GM12872 (cell line): ENCODE data around the gene NAT10.

Source experiments
- CTCF ChIP-seq: IDR thresholded peaks from 3 replicates; pipeline ENCODE4 v1.5.1; 2011; ENCODE audit warnings: low read depth, mild to moderate bottlenecking, low read length, moderate library complexity; ENCODE audit not compliant: insufficient read depth

NAT10 gene

DNA sequence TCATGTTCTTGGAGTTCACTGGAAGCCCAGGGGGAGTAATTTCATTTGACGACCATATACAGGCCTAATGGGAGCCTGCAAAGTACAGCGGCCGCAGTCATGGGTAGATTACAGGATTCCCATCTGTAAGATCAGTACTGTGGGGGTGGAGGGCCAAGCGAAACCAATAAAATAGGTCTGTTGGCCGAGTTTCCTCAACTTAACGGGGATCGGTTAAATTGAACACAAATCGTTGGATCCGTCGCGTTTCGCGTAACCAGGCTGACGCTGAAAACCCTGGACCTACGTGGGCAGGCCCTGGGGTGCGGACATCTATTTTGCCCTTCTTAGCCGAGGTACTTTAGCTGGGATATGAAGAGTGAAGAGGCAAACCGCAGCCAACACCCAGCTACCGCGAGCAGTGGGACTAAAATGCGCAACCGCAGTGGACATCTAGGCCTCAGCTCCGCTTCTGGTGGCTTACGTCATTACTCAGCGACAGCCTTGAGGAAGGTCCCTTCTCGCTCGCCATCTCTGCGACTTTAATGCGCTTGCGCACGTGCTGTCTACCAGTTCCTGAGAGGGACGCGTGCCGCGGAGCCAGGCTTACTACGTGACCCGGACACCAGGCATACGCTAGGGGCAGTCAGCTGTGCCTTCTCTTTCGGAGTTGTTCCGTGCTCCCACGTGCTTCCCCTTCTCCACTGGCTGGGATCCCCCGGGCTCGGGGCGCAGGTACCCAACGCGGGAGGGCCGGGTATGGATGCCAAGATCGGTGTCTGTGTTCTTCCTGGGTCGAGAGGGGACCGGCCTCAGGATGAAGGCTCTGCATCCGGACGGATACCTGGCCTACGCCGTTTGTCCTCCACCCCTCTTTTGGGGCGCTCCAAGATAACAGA, at the start of gene NAT10:
Gene NAT10 (plus strand): TSS at position 551 of the 878 bp plus-strand sequence. CDS start 2,597 bp downstream, outside the sequence.
- TF ChIP-seq CTCF: peak; percentile 43; the same call in 2 of the 3 replicates

DNA sequence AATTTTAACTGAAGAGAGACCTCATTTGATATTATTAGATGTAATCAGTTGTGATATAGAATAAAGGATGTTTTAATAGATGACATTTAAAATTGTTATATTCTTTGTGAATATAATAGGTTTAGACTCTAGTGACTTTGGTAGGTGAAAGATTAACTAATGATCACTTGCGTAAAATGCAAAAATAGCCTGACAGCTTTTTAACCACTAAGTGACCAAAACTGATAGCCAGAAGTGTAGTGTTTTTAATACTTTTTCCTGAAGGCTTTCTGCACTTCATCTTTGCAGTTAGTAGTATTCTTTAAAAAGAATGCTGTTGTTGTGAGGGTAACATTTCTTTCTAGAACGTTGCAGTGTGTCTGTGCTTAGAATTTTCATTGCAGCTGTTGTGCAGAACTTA, 48.8 kb upstream of the NAT10 start:
- no peak for TF ChIP-seq CTCF

DNA sequence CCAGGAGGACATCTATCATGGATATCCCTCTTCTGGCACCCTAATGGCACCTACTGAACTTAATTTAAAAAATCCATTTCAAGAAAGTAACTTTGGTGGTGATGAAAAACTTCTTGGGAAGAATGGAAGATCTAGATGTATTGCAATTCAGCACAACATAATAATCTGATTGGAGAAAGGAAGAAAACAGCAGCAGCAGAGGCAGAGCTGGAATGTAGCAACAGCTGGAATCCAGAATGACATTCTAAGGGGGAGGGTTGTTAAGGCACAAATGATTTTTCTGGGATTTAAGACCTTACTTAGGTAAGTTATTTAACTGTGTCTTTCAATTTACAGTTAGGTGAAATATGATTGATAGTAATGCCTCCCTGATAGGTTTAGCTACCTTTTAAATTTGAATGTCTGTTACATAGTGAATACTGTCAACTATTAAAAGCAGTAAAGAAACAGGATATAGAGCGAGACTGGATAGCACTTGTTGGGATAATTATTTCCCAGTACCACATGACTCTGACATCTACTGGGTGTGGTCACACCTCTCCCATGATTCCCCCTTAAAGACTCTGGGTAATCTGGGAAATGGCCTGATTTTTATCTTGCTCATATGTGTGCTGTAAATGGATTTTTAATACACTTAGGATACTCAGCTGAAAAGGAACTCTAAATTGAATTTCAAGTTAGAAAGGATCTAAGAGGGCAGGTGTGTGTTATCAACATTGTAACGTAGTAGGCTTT, 42.2 kb upstream of the NAT10 start:
- TF ChIP-seq CTCF: no peak

- TF ChIP-seq CTCF: no peak
Measured at GRCh38 chr11:34064291-34064690, 41.1 kb upstream of the NAT10 start.

- TF ChIP-seq CTCF: peak; percentile 24; the same call in 1 of the 3 replicates
Measured at GRCh38 chr11:34065505-34066203, 39.8 kb upstream of the NAT10 start.

- TF ChIP-seq CTCF: no peak
Measured at GRCh38 chr11:34067383-34068065, 37.9 kb upstream of the NAT10 start.
